Measurements from ENCODE around the gene MAGI2. TPM values are rescaled to one million over a fixed set of nuclear protein-coding genes. Genes with fewer than 3 reads are reported as not detected.
"Not testable (repeated sequence)": the region's sequence is repeated elsewhere in the genome, so short reads cannot be mapped to it uniquely, and the experiment has no call there.

The MAGI2 gene
- total RNA-seq, 1 experiment from 2014 or later, result 0.56 TPM

- not testable (repeated sequence) for H3K36me3 ChIP-seq, H3K27me3 ChIP-seq, H3K9me3 ChIP-seq, H3K4me3 ChIP-seq, DNase-seq
Measured at GRCh38 chr7:77999168-77999567, 1454.3 kb downstream of the MAGI2 start.

GRCh38 chr7:77995717-77996116 is 1457.8 kb downstream of the MAGI2 start:
- no peaks in the 10 kb centered on the region for H3K27me3 ChIP-seq
- H3K4me3 ChIP-seq, result no peak overlapping the region
- H3K9me3 ChIP-seq, result no peaks in the 10 kb centered on the region
- H3K36me3 ChIP-seq, result no peaks in the 10 kb centered on the region
- DNase-seq, result no peak

GRCh38 chr7:77993838-77994237 is 1459.6 kb downstream of the MAGI2 start:
- no peaks in the 10 kb centered on the region for H3K9me3 ChIP-seq

GRCh38 chr7:77991656-77992055 is 1461.8 kb downstream of the MAGI2 start:
- no peaks in the 10 kb centered on the region for H3K36me3 ChIP-seq
- H3K9me3 ChIP-seq, result no peaks in the 10 kb centered on the region
- no peak for DNase-seq
- H3K27me3 ChIP-seq, result no peaks in the 10 kb centered on the region
- H3K4me3 ChIP-seq, result no peak overlapping the region

More at GRCh38 chr7:77993838-77994237, 1459.6 kb downstream of the MAGI2 start:
- Histone ChIP-seq H3K4me3 (no peak overlapping the region), H3K36me3 (no peaks in the 10 kb centered on the region), H3K27me3 (no peaks in the 10 kb centered on the region)
- DNase-seq, result no peak

GRCh38 chr7:77989981-77990566 is 1463.4 kb downstream of the MAGI2 start:
- Histone ChIP-seq H3K27me3 (no peaks in the 10 kb centered on the region), H3K9me3 (no peaks in the 10 kb centered on the region), H3K36me3 (no peaks in the 10 kb centered on the region), H3K4me3 (no peak overlapping the region)
- no peak for DNase-seq

- Histone ChIP-seq H3K4me3 (no peak overlapping the region), H3K36me3 (no peaks in the 10 kb centered on the region), H3K9me3 (no peaks in the 10 kb centered on the region), H3K27me3 (no peaks in the 10 kb centered on the region)
- no peak for DNase-seq
Measured at GRCh38 chr7:77985974-77986339, 1467.5 kb downstream of the MAGI2 start.

- DNase-seq, result no peak
- Histone ChIP-seq H3K36me3 (no peaks in the 10 kb centered on the region), H3K4me3 (no peak overlapping the region), H3K27me3 (no peaks in the 10 kb centered on the region), H3K9me3 (no peaks in the 10 kb centered on the region)
Measured at GRCh38 chr7:77985232-77985973, 1468.1 kb downstream of the MAGI2 start.

GRCh38 chr7:77983973-77984372 is 1469.5 kb downstream of the MAGI2 start:
- Histone ChIP-seq H3K4me3 (no peak overlapping the region), H3K36me3 (no peaks in the 10 kb centered on the region), H3K9me3 (no peaks in the 10 kb centered on the region), H3K27me3 (no peaks in the 10 kb centered on the region)
- DNase-seq, result no peak

GRCh38 chr7:77982926-77983550 is 1470.4 kb downstream of the MAGI2 start:
- H3K9me3 ChIP-seq, result no peaks in the 10 kb centered on the region
- no peak overlapping the region for H3K4me3 ChIP-seq
- H3K27me3 ChIP-seq, result no peaks in the 10 kb centered on the region
- no peaks in the 10 kb centered on the region for H3K36me3 ChIP-seq
- DNase-seq, result no peak

- Histone ChIP-seq H3K36me3 (no peaks in the 10 kb centered on the region), H3K9me3 (no peaks in the 10 kb centered on the region)
- DNase-seq, result no peak
Measured at GRCh38 chr7:77980087-77980713, 1473.3 kb downstream of the MAGI2 start.

GRCh38 chr7:77979219-77979618 is 1474.2 kb downstream of the MAGI2 start:
- H3K4me3 ChIP-seq, result no peak overlapping the region

More at GRCh38 chr7:77980087-77980713, 1473.3 kb downstream of the MAGI2 start:
- H3K4me3 ChIP-seq, result no peak overlapping the region
- no peaks in the 10 kb centered on the region for H3K27me3 ChIP-seq

GRCh38 chr7:77975672-77976480 is 1477.6 kb downstream of the MAGI2 start:
- Histone ChIP-seq H3K4me3 (no peak overlapping the region), H3K9me3 (no peaks in the 10 kb centered on the region), H3K36me3 (no peaks in the 10 kb centered on the region), H3K27me3 (no peaks in the 10 kb centered on the region)
- no peak for DNase-seq

More at GRCh38 chr7:77979219-77979618, 1474.2 kb downstream of the MAGI2 start:
- no peaks in the 10 kb centered on the region for H3K27me3 ChIP-seq
- DNase-seq, result no peak
- no peaks in the 10 kb centered on the region for H3K9me3 ChIP-seq
- no peaks in the 10 kb centered on the region for H3K36me3 ChIP-seq

- Histone ChIP-seq H3K27me3 (no peaks in the 10 kb centered on the region), H3K4me3 (no peak overlapping the region), H3K9me3 (no peaks in the 10 kb centered on the region), H3K36me3 (no peaks in the 10 kb centered on the region)
- no peak for DNase-seq
Measured at GRCh38 chr7:77971726-77972125, 1481.7 kb downstream of the MAGI2 start.

GRCh38 chr7:77967429-77967828 is 1486.0 kb downstream of the MAGI2 start:
- Histone ChIP-seq H3K36me3 (no peaks in the 10 kb centered on the region), H3K27me3 (no peaks in the 10 kb centered on the region), H3K9me3 (no peaks in the 10 kb centered on the region), H3K4me3 (no peak overlapping the region)
- no peak for DNase-seq
